Mesendoderm (in vitro differentiated cells): ENCODE data around the gene KIF18A.

Experiments
- DNase-seq: peaks from one replicate; pipeline ENCODE4 v3.0.0; 2013
- H2AK5ac ChIP-seq: 2 replicates; pipeline ENCODE4 v1.6.1; 2013; ENCODE audit warnings: low read length, inconsistent platforms
- H2BK120ac ChIP-seq: 2 replicates; pipeline ENCODE4 v1.6.1; 2013; ENCODE audit warnings: low read depth, mild to moderate bottlenecking, low read length, moderate library complexity, mixed read lengths
- H2BK15ac ChIP-seq: replicated peaks from 2 replicates; pipeline ENCODE4 v1.6.1; 2013; ENCODE audit warnings: low read depth, mild to moderate bottlenecking, moderate library complexity
- H2BK5ac ChIP-seq: 2 replicates; pipeline ENCODE4 v1.6.1; 2013; ENCODE audit warnings: low read length, inconsistent platforms
- H3K18ac ChIP-seq: 2 replicates; pipeline ENCODE4 v1.6.1; 2013; ENCODE audit warnings: mild to moderate bottlenecking, low read length, mixed read lengths
- H3K23ac ChIP-seq: one replicate; pipeline ENCODE4 v1.6.1; 2013; ENCODE audit warnings: low read length
- H3K27ac ChIP-seq: 2 replicates; pipeline ENCODE4 v1.5.1; 2013; ENCODE audit warnings: low read depth, mild to moderate bottlenecking, inconsistent platforms, low read length, moderate library complexity
- H3K27me3 ChIP-seq: 2 replicates; pipeline ENCODE4 v1.6.1; 2013; ENCODE audit warnings: low read length, control low read depth, mild to moderate bottlenecking, inconsistent platforms; ENCODE audit not compliant: insufficient read depth, poor library complexity
- H3K36me3 ChIP-seq: 2 replicates; pipeline ENCODE4 v1.6.1; 2013; ENCODE audit warnings: low read length, inconsistent platforms; ENCODE audit not compliant: control insufficient read depth, insufficient read depth
- H3K4ac ChIP-seq: one replicate; pipeline ENCODE4 v1.6.1; 2013; ENCODE audit warnings: low read depth, mild to moderate bottlenecking, low read length, moderate library complexity
- H3K4me1 ChIP-seq: 2 replicates; pipeline ENCODE4 v1.6.1; 2013; ENCODE audit warnings: low read depth, low read length, inconsistent platforms; ENCODE audit not compliant: control insufficient read depth
- H3K4me2 ChIP-seq: 2 replicates; pipeline ENCODE4 v1.6.1; 2013; ENCODE audit warnings: low read length
- H3K4me3 ChIP-seq: 2 replicates; pipeline ENCODE4 v1.5.1; 2013; ENCODE audit warnings: mild to moderate bottlenecking, low read length
- H3K56ac ChIP-seq: one replicate; pipeline ENCODE4 v1.6.1; 2013; ENCODE audit warnings: low read length
- H3K79me1 ChIP-seq: 2 replicates; pipeline ENCODE4 v1.6.1; 2013; ENCODE audit warnings: low read length, inconsistent platforms
- H3K79me2 ChIP-seq: 2 replicates; pipeline ENCODE4 v1.6.1; 2013; ENCODE audit warnings: mild to moderate bottlenecking, low read length; ENCODE audit not compliant: control insufficient read depth, insufficient read depth
- H3K9ac ChIP-seq: 2 replicates; pipeline ENCODE4 v1.6.1; 2013; ENCODE audit warnings: low read length, inconsistent platforms
- H4K5ac ChIP-seq: one replicate; pipeline ENCODE4 v1.6.1; 2013; ENCODE audit warnings: low read length
- H4K8ac ChIP-seq: one replicate; pipeline ENCODE4 v1.6.1; 2013; ENCODE audit warnings: low read depth, mild to moderate bottlenecking, control low read depth, low read length, moderate library complexity
- WGBS: extraction: QIAGEN DNeasy Blood & Tissue Kit; methylation state at CpG from one replicate; pipeline ENCODE4 v1.1.7; 2013; ENCODE audit warnings: low lambda C conversion rate, missing lambda C conversion rate; ENCODE audit not compliant: insufficient coverage; ENCODE audit errors: extremely low coverage; 5-methylcytosine and 5-hydroxymethylcytosine counted together

The KIF18A gene

GRCh38 chr11:28003615-28004014, 104.3 kb downstream of the KIF18A start:
- Histone ChIP-seq H3K4ac (no peak overlapping the region), H3K23ac (no peak overlapping the region), H3K27me3 (no peaks in the 10 kb centered on the region), H2AK5ac (no peak overlapping the region), H3K79me2 (no peaks in the 10 kb centered on the region), H3K9ac (no peak overlapping the region), H3K4me3 (no peak overlapping the region), H4K8ac (no peak overlapping the region), H4K5ac (no peak overlapping the region), H3K18ac (no peak overlapping the region), H3K27ac (no peak overlapping the region), H2BK5ac (no peak overlapping the region), H3K79me1 (no peaks in the 10 kb centered on the region), H3K4me1 (no peaks in the 10 kb centered on the region), H3K4me2 (no peak overlapping the region), H2BK15ac (no peak overlapping the region), H3K56ac (no peak overlapping the region), H2BK120ac (no peak overlapping the region), H3K36me3 (no peaks in the 10 kb centered on the region)
- no peak for DNase-seq

GRCh38 chr11:27998552-27998951, 109.4 kb downstream of the KIF18A start:
- Histone ChIP-seq H3K4me3 (no peak overlapping the region), H3K23ac (no peak overlapping the region), H3K18ac (no peak overlapping the region), H3K79me1 (no peaks in the 10 kb centered on the region), H4K8ac (no peak overlapping the region), H2BK5ac (no peak overlapping the region), H3K36me3 (no peaks in the 10 kb centered on the region), H3K79me2 (no peaks in the 10 kb centered on the region), H3K27ac (no peak overlapping the region), H3K27me3 (no peaks in the 10 kb centered on the region), H2BK15ac (no peak overlapping the region), H2AK5ac (no peak overlapping the region), H3K9ac (no peak overlapping the region), H3K56ac (no peak overlapping the region), H3K4me2 (no peak overlapping the region), H3K4me1 (no peaks in the 10 kb centered on the region), H3K4ac (no peak overlapping the region), H2BK120ac (no peak overlapping the region), H4K5ac (no peak overlapping the region)
- no peak for DNase-seq

GRCh38 chr11:27997344-27997743, 110.6 kb downstream of the KIF18A start:
- H3K27me3 ChIP-seq, result no peaks in the 10 kb centered on the region
- H3K27ac ChIP-seq, result no peak overlapping the region
- H3K9ac ChIP-seq, result no peak overlapping the region
- no peak overlapping the region for H3K23ac ChIP-seq
- WGBS, result no CpG with 5 or more reads among the region's 2 CpGs
- H3K4ac ChIP-seq, result no peak overlapping the region
- no peaks in the 10 kb centered on the region for H3K79me1 ChIP-seq
- H3K18ac ChIP-seq, result no peak overlapping the region
- H3K79me2 ChIP-seq, result no peaks in the 10 kb centered on the region
- H3K4me1 ChIP-seq, result no peaks in the 10 kb centered on the region
- no peak overlapping the region for H2AK5ac ChIP-seq
- no peak overlapping the region for H4K8ac ChIP-seq
- H3K56ac ChIP-seq, result no peak overlapping the region
- DNase-seq, result no peak
- H2BK15ac ChIP-seq, result no peak overlapping the region
- H4K5ac ChIP-seq, result no peak overlapping the region
- no peak overlapping the region for H3K4me3 ChIP-seq
- no peak overlapping the region for H3K4me2 ChIP-seq
- no peaks in the 10 kb centered on the region for H3K36me3 ChIP-seq
- H2BK5ac ChIP-seq, result no peak overlapping the region
- H2BK120ac ChIP-seq, result no peak overlapping the region

- H2BK120ac ChIP-seq, result no peak overlapping the region
- no peaks in the 10 kb centered on the region for H3K27me3 ChIP-seq
- no peaks in the 10 kb centered on the region for H3K4me1 ChIP-seq
- H3K4me2 ChIP-seq, result no peak overlapping the region
- no peak overlapping the region for H3K4me3 ChIP-seq
- H3K18ac ChIP-seq, result no peak overlapping the region
- no peak overlapping the region for H3K23ac ChIP-seq
- no peak overlapping the region for H3K56ac ChIP-seq
- H4K8ac ChIP-seq, result no peak overlapping the region
- H2BK5ac ChIP-seq, result no peak overlapping the region
- no peaks in the 10 kb centered on the region for H3K79me2 ChIP-seq
- no peaks in the 10 kb centered on the region for H3K36me3 ChIP-seq
- H3K27ac ChIP-seq, result no peak overlapping the region
- no peak for DNase-seq
- WGBS, result no CpG with 5 or more reads among the region's 2 CpGs
- H4K5ac ChIP-seq, result no peak overlapping the region
- no peaks in the 10 kb centered on the region for H3K79me1 ChIP-seq
- H2AK5ac ChIP-seq, result no peak overlapping the region
- H3K9ac ChIP-seq, result no peak overlapping the region
- no peak overlapping the region for H2BK15ac ChIP-seq
- no peak overlapping the region for H3K4ac ChIP-seq
Observed at GRCh38 chr11:27996066-27996465, 111.9 kb downstream of the KIF18A start.

GRCh38 chr11:27995083-27995482, 112.9 kb downstream of the KIF18A start:
- Histone ChIP-seq H3K56ac (no peak overlapping the region), H2AK5ac (no peak overlapping the region), H3K27me3 (no peaks in the 10 kb centered on the region), H3K4me1 (no peaks in the 10 kb centered on the region), H2BK5ac (no peak overlapping the region), H2BK15ac (no peak overlapping the region), H3K18ac (no peak overlapping the region), H4K5ac (no peak overlapping the region), H3K36me3 (no peaks in the 10 kb centered on the region), H3K79me2 (no peaks in the 10 kb centered on the region), H2BK120ac (no peak overlapping the region), H3K4me2 (no peak overlapping the region), H3K23ac (no peak overlapping the region), H4K8ac (no peak overlapping the region), H3K27ac (no peak overlapping the region), H3K4ac (no peak overlapping the region), H3K4me3 (no peak overlapping the region), H3K79me1 (no peaks in the 10 kb centered on the region), H3K9ac (no peak overlapping the region)
- no CpG with 5 or more reads among the region's 3 CpGs for WGBS
- DNase-seq, result no peak

- no peak overlapping the region for H2BK120ac ChIP-seq
- H3K4me3 ChIP-seq, result no peak overlapping the region
- H3K4me1 ChIP-seq, result no peaks in the 10 kb centered on the region
- no peak overlapping the region for H3K23ac ChIP-seq
- H3K27me3 ChIP-seq, result no peaks in the 10 kb centered on the region
- no peak overlapping the region for H2BK5ac ChIP-seq
- no peaks in the 10 kb centered on the region for H3K79me1 ChIP-seq
- H3K56ac ChIP-seq, result no peak overlapping the region
- no peak overlapping the region for H3K9ac ChIP-seq
- no peak overlapping the region for H3K27ac ChIP-seq
- no peak overlapping the region for H2BK15ac ChIP-seq
- no peaks in the 10 kb centered on the region for H3K79me2 ChIP-seq
- no peak overlapping the region for H3K4ac ChIP-seq
- no CpG with 5 or more reads among the region's 1 CpG for WGBS
- H3K4me2 ChIP-seq, result no peak overlapping the region
- no peak overlapping the region for H3K18ac ChIP-seq
- H4K8ac ChIP-seq, result no peak overlapping the region
- no peaks in the 10 kb centered on the region for H3K36me3 ChIP-seq
- no peak overlapping the region for H2AK5ac ChIP-seq
- H4K5ac ChIP-seq, result no peak overlapping the region
- no peak for DNase-seq
Observed at GRCh38 chr11:27991736-27992135, 116.2 kb downstream of the KIF18A start.
